GM08714 (cell line): ENCODE results near the gene UBE2L6.

Experiments
- H3K4me3 ChIP-seq: fragments of 200-500 bp; sonication (Bioruptor generic); 2 replicates; pipeline ENCODE4 v1.5.1; 2014; ENCODE audit warnings: mild to moderate bottlenecking, low read length, inconsistent platforms
- ZNF274 ChIP-seq: IDR thresholded peaks from 2 replicates; pipeline ENCODE4 v1.6.1; 2012; ENCODE audit warnings: mild to moderate bottlenecking, low read depth, low read length

The UBE2L6 gene

GRCh38 chr11:57530215-57530595 lies 37.3 kb downstream of the UBE2L6 start:
- peak overlapping the region; percentile 72 for H3K4me3 ChIP-seq
- TF ChIP-seq ZNF274, result no peak

- TF ChIP-seq ZNF274, result no peak
- no peak overlapping the region for H3K4me3 ChIP-seq
Measured at GRCh38 chr11:57529012-57529411, 38.5 kb downstream of the UBE2L6 start.

- TF ChIP-seq ZNF274, result no peak
- H3K4me3 ChIP-seq, result no peak overlapping the region
Measured at GRCh38 chr11:57527056-57527631, 40.3 kb downstream of the UBE2L6 start.

GRCh38 chr11:57523419-57523818 lies 44.1 kb downstream of the UBE2L6 start:
- H3K4me3 ChIP-seq, result no peak overlapping the region
- TF ChIP-seq ZNF274, result no peak

GRCh38 chr11:57521116-57521515 lies 46.4 kb downstream of the UBE2L6 start:
- H3K4me3 ChIP-seq, result no peak overlapping the region
- TF ChIP-seq ZNF274, result no peak

GRCh38 chr11:57516061-57516443 lies 51.4 kb downstream of the UBE2L6 start:
- H3K4me3 ChIP-seq, result peak overlapping the region; percentile 88
- TF ChIP-seq ZNF274, result no peak

- H3K4me3 ChIP-seq, result peak within 1 kb of the TSS; percentile 88
- no peak for TF ChIP-seq ZNF274
Measured at GRCh38 chr11:57515332-57516060, 52.0 kb downstream of the UBE2L6 start, which contains the start of gene SLC43A1. SLC43A1 (minus strand) TSS chr11:57515702; CDS start chr11:57514111, 1,591 bp downstream.

GRCh38 chr11:57514538-57515331 lies 52.7 kb downstream of the UBE2L6 start:
- H3K4me3 ChIP-seq, result peak overlapping the region; percentile 88
- no peak for TF ChIP-seq ZNF274

GRCh38 chr11:57513911-57514537 lies 53.4 kb downstream of the UBE2L6 start:
- TF ChIP-seq ZNF274, result no peak
- H3K4me3 ChIP-seq, result peak overlapping the region; percentile 88; the same call in 1 of the 2 replicates

GRCh38 chr11:57513452-57513795 lies 54.0 kb downstream of the UBE2L6 start:
- H3K4me3 ChIP-seq, result no peak overlapping the region; the same call in 1 of the 2 replicates
- TF ChIP-seq ZNF274, result no peak

- TF ChIP-seq ZNF274, result no peak
- H3K4me3 ChIP-seq, result no peak overlapping the region
Measured at GRCh38 chr11:57512646-57513451, 54.6 kb downstream of the UBE2L6 start.

- no peak overlapping the region for H3K4me3 ChIP-seq
- no peak for TF ChIP-seq ZNF274
Measured at GRCh38 chr11:57511741-57512430, 55.6 kb downstream of the UBE2L6 start.
